PC-9 (cell line): ENCODE results near the gene ADAP1. TPM values are rescaled to one million over a fixed set of nuclear protein-coding genes. Genes with fewer than 3 reads are reported as not detected.

Experiments used
- BruUV-seq: library from RNA; stranded (reverse); fragments of 400-500 nt; replicated peaks from 2 replicates; lab custom pipeline; 2021; lab: Mats Ljungman, UMichigan
- CTCF ChIA-PET: fragments of 300-600 bp; sonication (Branson Sonifier 250); formaldehyde crosslinking; loops from one replicate; lab custom pipeline; 2022; ENCODE audit warnings: antibody characterized with exemption; lab: Charles Lee
- POLR2A ChIA-PET: fragments of 300-600 bp; sonication (Branson Sonifier 250); formaldehyde crosslinking; loops from one replicate; lab custom pipeline; 2022; ENCODE audit warnings: antibody characterized with exemption; ENCODE audit not compliant: unreplicated experiment; lab: Charles Lee
- DNase-seq, 2 experiments: peaks; one replicate each; pipeline versions ENCODE4 v3.0.0 to v3.0.0-alpha.2; 2015 to 2022; ENCODE audit warnings: mixed read lengths in 1 of 2
- H2AFZ ChIP-seq: fragments of 200-600 bp; sonication (generic); 2 replicates; pipeline ENCODE4 v1.8.1; 2017; ENCODE audit warnings: antibody characterized with exemption
- H3F3A ChIP-seq: fragments of 200-600 bp; sonication (generic); 2 replicates; pipeline ENCODE4 v1.8.1; 2017; ENCODE audit warnings: antibody characterized with exemption, mild to moderate bottlenecking, low read depth; ENCODE audit not compliant: insufficient read depth
- H3K27ac ChIP-seq: fragments of 200-600 bp; sonication (generic); 2 replicates; pipeline ENCODE4 v1.6.1; 2016; ENCODE audit warnings: mixed run types
- H3K27me3 ChIP-seq: fragments of 200-600 bp; sonication (generic); 2 replicates; pipeline ENCODE4 v1.6.1; 2016; ENCODE audit warnings: low read depth, mixed run types; ENCODE audit not compliant: insufficient read depth
- H3K36me3 ChIP-seq: fragments of 200-600 bp; sonication (generic); 2 replicates; pipeline ENCODE4 v1.6.1; 2016; ENCODE audit warnings: low read depth, mixed run types
- H3K4me1 ChIP-seq: fragments of 200-600 bp; sonication (generic); replicated peaks from 2 replicates; pipeline ENCODE4 v1.6.1; 2016; ENCODE audit warnings: mixed run types; ENCODE audit not compliant: insufficient read depth
- H3K4me2 ChIP-seq: fragments of 200-600 bp; sonication (generic); 2 replicates; pipeline ENCODE4 v1.6.1; 2017; ENCODE audit warnings: mixed run types
- H3K4me3 ChIP-seq: fragments of 200-600 bp; sonication (generic); 2 replicates; pipeline ENCODE4 v1.6.1; 2016; ENCODE audit warnings: mixed run types
- H3K79me2 ChIP-seq: fragments of 200-600 bp; sonication (generic); 2 replicates; pipeline ENCODE4 v1.6.1; 2017; ENCODE audit warnings: low read depth, mixed run types
- H3K9me2 ChIP-seq: fragments of 200-600 bp; sonication (generic); 2 replicates; pipeline ENCODE4 v1.8.1; 2017; ENCODE audit warnings: mild to moderate bottlenecking; ENCODE audit not compliant: insufficient read depth
- H3K9me3 ChIP-seq: fragments of 200-600 bp; sonication (generic); 2 replicates; pipeline ENCODE4 v1.8.1; 2016; ENCODE audit warnings: low read depth; ENCODE audit not compliant: insufficient read depth
- H4K20me1 ChIP-seq: fragments of 200-600 bp; sonication (generic); 2 replicates; pipeline ENCODE4 v1.8.1; 2017; ENCODE audit not compliant: insufficient read depth
- CTCF ChIP-seq: fragments of 200-600 bp; sonication (generic); conservative IDR thresholded peaks from 2 replicates; pipeline ENCODE4 v1.6.1; 2017; ENCODE audit warnings: mixed run types, antibody characterized with exemption, mild to moderate bottlenecking, moderate library complexity
- EZH2 ChIP-seq: fragments of 200-600 bp; sonication (generic); IDR thresholded peaks from 2 replicates; pipeline ENCODE4 v1.8.0; 2017; ENCODE audit warnings: antibody characterized with exemption, low read depth
- intact Hi-C: fragments of 100-400 bp; cut with micrococcal nuclease; formaldehyde crosslinking; loops from one replicate; pipeline ENCODE4 v1.10.0; 2022; ENCODE audit not compliant: unreplicated experiment
- total RNA-seq: library from RNA; stranded (reverse); gene quantifications from 2 replicates; pipeline ENCODE4 v1.2.3, GENCODE V29; 2021

Gene ADAP1
- total RNA-seq, 1 experiment from 2014 or later = 73.9 TPM

- ChIA-PET POLR2A (no interaction called here), CTCF (no interaction called here)
- intact Hi-C loops = no loop called here
- Histone ChIP-seq H3K4me1 (peaks cover 15% of the 10 kb centered on the region), H3K9me2 (no peaks in the 10 kb centered on the region), H3K27ac (no peak overlapping the region), H3K4me3 (no peak overlapping the region), H3K79me2 (peaks cover 96% of the 10 kb centered on the region), H3K9me3 (no peaks in the 10 kb centered on the region), H4K20me1 (peaks cover 86% of the 10 kb centered on the region), H3F3A (no peaks in the 10 kb centered on the region; the same call in 1 of the 2 replicates), H3K36me3 (peaks cover 8% of the 10 kb centered on the region), H2AFZ (no peak overlapping the region), H3K27me3 (no peaks in the 10 kb centered on the region), H3K4me2 (no peak overlapping the region)
- BruUV-seq = no TSS peak
- TF ChIP-seq EZH2 (no peak), CTCF (no peak)
- no peak for DNase-seq
These were observed 72.8 kb downstream of the ADAP1 start for GRCh38 chr7:881441-882234.

GRCh38 chr7:880450-880849, 74.0 kb downstream of the ADAP1 start:
- H3K4me3 ChIP-seq = no peak overlapping the region
- CTCF ChIA-PET = interaction anchor here (0.5 kb wide), 1 partner anchor 94 kb away, joined by 3 read pairs; no protein-coding TSS in a partner anchor
- intact Hi-C loops = no loop called here
- H3K27me3 ChIP-seq = no peaks in the 10 kb centered on the region
- peaks cover 15% of the 10 kb centered on the region for H3K4me1 ChIP-seq
- H3K4me2 ChIP-seq = no peak overlapping the region
- TF ChIP-seq EZH2 (no peak), CTCF (no peak)
- no peak for DNase-seq
- no peak overlapping the region for H3K27ac ChIP-seq
- POLR2A ChIA-PET = no interaction called here
- H2AFZ ChIP-seq = no peak overlapping the region
- peaks cover 4% of the 10 kb centered on the region; the same call in 1 of the 2 replicates for H3F3A ChIP-seq
- no peaks in the 10 kb centered on the region for H3K9me3 ChIP-seq
- no TSS peak for BruUV-seq
- peaks cover 84% of the 10 kb centered on the region for H3K79me2 ChIP-seq
- no peaks in the 10 kb centered on the region for H3K9me2 ChIP-seq
- peaks cover 8% of the 10 kb centered on the region for H3K36me3 ChIP-seq
- peaks cover 74% of the 10 kb centered on the region for H4K20me1 ChIP-seq

- peaks cover 12% of the 10 kb centered on the region; the same call in 1 of the 2 replicates for H3F3A ChIP-seq
- H3K9me3 ChIP-seq = no peaks in the 10 kb centered on the region
- peaks cover 77% of the 10 kb centered on the region for H3K79me2 ChIP-seq
- H3K4me1 ChIP-seq = peaks cover 15% of the 10 kb centered on the region
- H3K4me2 ChIP-seq = peak overlapping the region; percentile 95; the same call in 1 of the 2 replicates
- H3K27me3 ChIP-seq = no peaks in the 10 kb centered on the region
- no peaks in the 10 kb centered on the region for H3K9me2 ChIP-seq
- H3K27ac ChIP-seq = no peak overlapping the region
- TF ChIP-seq EZH2 = no peak
- TF ChIP-seq CTCF = no peak
- peaks cover 67% of the 10 kb centered on the region for H4K20me1 ChIP-seq
- CTCF ChIA-PET = no interaction called here
- H3K4me3 ChIP-seq = no peak overlapping the region
- POLR2A ChIA-PET = no interaction called here
- BruUV-seq = no TSS peak
- no peak for DNase-seq
- intact Hi-C loops = loop anchor here (5.0 kb wide), 1 partner anchor 278 kb away; no protein-coding TSS in a partner anchor
- H2AFZ ChIP-seq = no peak overlapping the region
- peaks cover 8% of the 10 kb centered on the region for H3K36me3 ChIP-seq
These were observed 74.8 kb downstream of the ADAP1 start for GRCh38 chr7:879706-880105.
